Measurements from ENCODE around the gene EIF4G3. TPM values are rescaled to one million over a fixed set of nuclear protein-coding genes. Genes with fewer than 3 reads are reported as not detected.

Gene EIF4G3
- total and polyA plus RNA-seq, 9 of the 15 experiments (the other 6 are each of a cell fraction or from before 2014, with no cell fraction given) = 6.7 to 40.5 (median 32.1) TPM

GRCh38 chr1:21058035-21058793 is 118.5 kb downstream of the EIF4G3 start (continued):
- TF ChIP-seq TCFL5 (CRISPR knock-in tag; conservative IDR thresholded peaks at IDR 0.05) (no peak), TGIF2 (CRISPR knock-in tag; IDR thresholded peaks at IDR 0.05) (no peak), RBM15 (IDR thresholded peaks at IDR 0.05; ENCODE audit: insufficient read depth, low read length) (no peak), SMARCA4 (IDR thresholded peaks at IDR 0.05) (peak; percentile 77), DEAF1 (CRISPR knock-in tag; IDR thresholded peaks at IDR 0.05) (no peak), ZNF764 (CRISPR knock-in tag; IDR thresholded peaks at IDR 0.05; ENCODE audit: low read depth) (no peak), ZNF57 (CRISPR knock-in tag; IDR thresholded peaks at IDR 0.05) (no peak), CHD7 (IDR thresholded peaks at IDR 0.05; ENCODE audit: low read depth, low read length) (no peak), RNF2 (IDR thresholded peaks at IDR 0.05) (no peak), CREB3L1 (IDR thresholded peaks at IDR 0.05; ENCODE audit: borderline replicate concordance, low read depth) (no peak), ZBTB7A (IDR thresholded peaks at IDR 0.05; ENCODE audit: borderline replicate concordance, control insufficient read depth, low read depth, low read length) (no peak), GATA2 (CRISPR knock-in tag; IDR thresholded peaks at IDR 0.05) (no peak), ARHGAP35 (IDR thresholded peaks at IDR 0.05; ENCODE audit: partially characterized antibody) (no peak), FOS (IDR thresholded peaks at IDR 0.05; ENCODE audit: extremely low read depth, insufficient read length) (no peak)

Measured in K562 (cell line).